Smooth muscle cell (in vitro differentiated cells): ENCODE measurements around the gene IP6K2. TPM values are rescaled to one million over a fixed set of nuclear protein-coding genes. Genes with fewer than 3 reads are reported as not detected.
A peak's percentile ranks its signal among the peaks of the same experiment; 100 is the strongest.
"Not testable (repeated sequence)": the region's sequence is repeated elsewhere in the genome, so short reads cannot be mapped to it uniquely, and the experiment has no call there.

Source experiments
- DNase-seq: peaks from one replicate; lab custom pipeline; 2025; ENCODE audit not compliant: unreplicated experiment; lab: John Stamatoyannopoulos, UW
- H2AFZ ChIP-seq: fragments of 200-600 bp; sonication (generic); 2 replicates; pipeline ENCODE4 v1.6.0; 2016; ENCODE audit warnings: antibody characterized with exemption, low read depth, mild to moderate bottlenecking
- H3F3A ChIP-seq: fragments of 200-600 bp; sonication (generic); 2 replicates; pipeline ENCODE4 v1.6.0; 2017; ENCODE audit warnings: antibody characterized with exemption, low read depth
- H3K27ac ChIP-seq: fragments of 200-600 bp; sonication (generic); 2 replicates; pipeline ENCODE4 v1.5.1; 2016; ENCODE audit warnings: low read depth, mild to moderate bottlenecking
- H3K27me3 ChIP-seq: fragments of 200-600 bp; sonication (generic); 2 replicates; pipeline ENCODE4 v1.6.1; 2016; ENCODE audit warnings: low read depth, mild to moderate bottlenecking
- H3K36me3 ChIP-seq: fragments of 200-600 bp; sonication (generic); 2 replicates; pipeline ENCODE4 v1.5.1; 2016; ENCODE audit warnings: low read depth
- H3K4me1 ChIP-seq: fragments of 200-600 bp; sonication (generic); 2 replicates; pipeline ENCODE4 v1.5.1; 2016; ENCODE audit warnings: low read depth
- H3K4me2 ChIP-seq: fragments of 200-600 bp; sonication (generic); 2 replicates; pipeline ENCODE4 v1.6.0; 2016; ENCODE audit warnings: mild to moderate bottlenecking
- H3K4me3 ChIP-seq: fragments of 200-600 bp; sonication (generic); 2 replicates; pipeline ENCODE4 v1.5.1; 2016; ENCODE audit warnings: mild to moderate bottlenecking
- H3K79me2 ChIP-seq: fragments of 200-600 bp; sonication (generic); 2 replicates; pipeline ENCODE4 v1.6.0; 2016; ENCODE audit warnings: low read depth, mild to moderate bottlenecking
- H3K9ac ChIP-seq: fragments of 200-600 bp; sonication (generic); 2 replicates; pipeline ENCODE4 v1.6.0; 2016; ENCODE audit warnings: low read depth
- H3K9me3 ChIP-seq: fragments of 200-600 bp; sonication (generic); replicated peaks from 2 replicates; pipeline ENCODE4 v1.5.1; 2016; ENCODE audit warnings: low read depth
- H4K20me1 ChIP-seq: fragments of 200-600 bp; sonication (generic); 2 replicates; pipeline ENCODE4 v1.6.0; 2016; ENCODE audit warnings: low read depth
- CTCF ChIP-seq: fragments of 200-600 bp; sonication (generic); IDR thresholded peaks from 2 replicates; pipeline ENCODE4 v1.5.1; 2017; ENCODE audit warnings: borderline replicate concordance, mild to moderate bottlenecking, antibody characterized with exemption; ENCODE audit not compliant: insufficient read depth, poor library complexity, severe bottlenecking
- WGBS: methylation state at CpG from one replicate; pipeline ENCODE4 v1.1.7; 2016; ENCODE audit warnings: low lambda C conversion rate; 5-methylcytosine and 5-hydroxymethylcytosine counted together
- polyA plus RNA-seq: library from polyadenylated mRNA; unstranded; fragments of >200 nt; fragmentation: Nextera tagmentation; extraction: Ambion mirVana; gene quantifications from 2 replicates; pipeline ENCODE4 v1.2.1, GENCODE V29; 2016
- total RNA-seq: library from RNA; depleted of rRNA; stranded (reverse); fragments of >200 nt; gene quantifications from 2 replicates; pipeline ENCODE4 v1.2.3, GENCODE V29; 2014

IP6K2 gene
- 106 and 119 TPM in 2 replicates for total RNA-seq
- 113 and 124 TPM in 2 replicates for polyA plus RNA-seq

- DNase-seq = peak; percentile 91
- peak within 1 kb of the TSS; percentile 100 for H3K9ac ChIP-seq
- peak within 1 kb of the TSS; percentile 94 for H3K4me3 ChIP-seq
- no peaks in the 10 kb centered on the region for H3K27me3 ChIP-seq
- no peaks in the 10 kb centered on the region for H3K9me3 ChIP-seq
- H3K4me2 ChIP-seq = peak within 1 kb of the TSS; percentile 97
- peaks cover 42% of the 10 kb centered on the region for H4K20me1 ChIP-seq
- H3K4me1 ChIP-seq = peaks cover 17% of the 10 kb centered on the region
- TF ChIP-seq CTCF = no peak
- H2AFZ ChIP-seq = peak within 1 kb of the TSS; percentile 82
- 6% methylated on average over 38 of the region's 38 CpGs for WGBS
- no peaks in the 10 kb centered on the region for H3F3A ChIP-seq
- H3K36me3 ChIP-seq = no peaks in the 10 kb centered on the region
- peaks cover 49% of the 10 kb centered on the region for H3K79me2 ChIP-seq
- peak within 1 kb of the TSS; percentile 94 for H3K27ac ChIP-seq
These were observed at the start of gene IP6K2 for GRCh38 chr3:48716982-48717746. Gene IP6K2, minus strand, starts transcription at chr3:48717221. Its CDS starts 21,930 bp downstream, at chr3:48695291.

- H3K27me3 ChIP-seq = no peaks in the 10 kb centered on the region
- H3K36me3 ChIP-seq = peaks cover 10% of the 10 kb centered on the region
- H3F3A ChIP-seq = no peaks in the 10 kb centered on the region
- WGBS = 100% methylated on average over 1 of the region's 1 CpG
- H3K4me2 ChIP-seq = no peak overlapping the region
- no peaks in the 10 kb centered on the region for H3K4me1 ChIP-seq
- no peaks in the 10 kb centered on the region for H4K20me1 ChIP-seq
- peak; percentile 14 for TF ChIP-seq CTCF
- DNase-seq = no peak
- H3K4me3 ChIP-seq = no peak overlapping the region
- H3K79me2 ChIP-seq = no peaks in the 10 kb centered on the region
- H3K27ac ChIP-seq = no peak overlapping the region
- no peak overlapping the region for H3K9ac ChIP-seq
- no peak overlapping the region for H2AFZ ChIP-seq
- no peaks in the 10 kb centered on the region for H3K9me3 ChIP-seq
These were observed 48.4 kb upstream of the IP6K2 start for GRCh38 chr3:48765376-48765775.

- Histone ChIP-seq H3K4me2 (no peak overlapping the region), H3K4me1 (no peaks in the 10 kb centered on the region), H3K79me2 (no peaks in the 10 kb centered on the region), H3F3A (no peaks in the 10 kb centered on the region), H3K27me3 (no peaks in the 10 kb centered on the region), H3K36me3 (peaks cover 10% of the 10 kb centered on the region), H4K20me1 (no peaks in the 10 kb centered on the region), H3K9me3 (no peaks in the 10 kb centered on the region), H3K9ac (no peak overlapping the region), H3K4me3 (no peak overlapping the region), H3K27ac (no peak overlapping the region), H2AFZ (no peak overlapping the region)
- no peak for DNase-seq
- WGBS = 95% methylated on average over 3 of the region's 3 CpGs
- TF ChIP-seq CTCF = no peak
These were observed 45.8 kb upstream of the IP6K2 start for GRCh38 chr3:48762816-48763215.

- not testable (repeated sequence) for DNase-seq
These were observed 43.0 kb upstream of the IP6K2 start for GRCh38 chr3:48759991-48760540.

GRCh38 chr3:48759531-48759930, 42.5 kb upstream of the IP6K2 start:
- not testable (repeated sequence) for H3K9me3 ChIP-seq, H3K27me3 ChIP-seq, H3F3A ChIP-seq, H3K9ac ChIP-seq, H4K20me1 ChIP-seq, H3K27ac ChIP-seq, DNase-seq, H2AFZ ChIP-seq, H3K36me3 ChIP-seq, H3K4me3 ChIP-seq, H3K79me2 ChIP-seq, H3K4me1 ChIP-seq, H3K4me2 ChIP-seq
- 88% methylated on average over 6 of the region's 6 CpGs for WGBS

More at GRCh38 chr3:48759991-48760540, 43.0 kb upstream of the IP6K2 start:
- not testable (repeated sequence) for H3F3A ChIP-seq, H3K4me1 ChIP-seq, H3K27me3 ChIP-seq, H4K20me1 ChIP-seq, H3K9me3 ChIP-seq, H2AFZ ChIP-seq, H3K4me2 ChIP-seq, H3K4me3 ChIP-seq, H3K79me2 ChIP-seq, H3K9ac ChIP-seq, H3K27ac ChIP-seq, H3K36me3 ChIP-seq
- 96% methylated on average over 5 of the region's 5 CpGs for WGBS
